Testis (tissue), 3 donors: ENCODE measurements around the gene SSNA1. TPM values are rescaled to one million over a fixed set of nuclear protein-coding genes. Genes with fewer than 3 reads are reported as not detected.

Experiments
- DNase-seq: peaks from one replicate; pipeline ENCODE4 v3.0.0-alpha.2; 2019
- H3K27ac ChIP-seq, 2 donors: fragments of 200-600 bp; sonication (generic); one replicate each; pipeline ENCODE4 v1.5.1; 2019
- H3K27me3 ChIP-seq: fragments of 200-600 bp; sonication (generic); one replicate; pipeline ENCODE4 v1.5.1; 2019
- H3K36me3 ChIP-seq: fragments of 200-600 bp; sonication (generic); one replicate; pipeline ENCODE4 v1.5.1; 2017; ENCODE audit warnings: low read depth; ENCODE audit errors: missing control alignments
- H3K4me1 ChIP-seq: fragments of 200-600 bp; sonication (generic); one replicate; pipeline ENCODE4 v1.5.1; 2019
- H3K4me3 ChIP-seq, 2 donors: fragments of 200-600 bp; sonication (generic); one replicate each; pipeline ENCODE4 v1.5.1; 2017 to 2019
- H3K9me3 ChIP-seq: fragments of 200-600 bp; sonication (generic); one replicate; pipeline ENCODE4 v1.5.1; 2017
- CTCF ChIP-seq, 3 experiments: fragments of 450-650 bp in 2 of 3; fragments of 200-600 bp in 1 of 3; sonication (generic) in 1 of 3; IDR thresholded peaks; one replicate each; pipeline ENCODE4 v1.5.1; 2016 to 2019; ENCODE audit warnings: antibody characterized with exemption in 3 of 3, mild to moderate bottlenecking in 2 of 3, moderate library complexity in 1 of 3
- POLR2A ChIP-seq: fragments of 450-650 bp; IDR thresholded peaks from one replicate; pipeline ENCODE4 v1.6.1; 2017; ENCODE audit warnings: antibody characterized with exemption, mild to moderate bottlenecking, moderate library complexity
- WGBS, 2 donors: methylation state at CpG; one replicate each; pipeline ENCODE4 v1.1.5; 2018; 5-methylcytosine and 5-hydroxymethylcytosine counted together
- intact Hi-C: fragments of 100-400 bp; cut with DNase I; formaldehyde crosslinking; loops from one replicate; pipeline ENCODE4 v1.15.1; 2023; ENCODE audit warnings: low total_unique reads
- polyA plus RNA-seq: library from polyadenylated mRNA; stranded (reverse); fragments of 350-450 nt; fragmentation: Illumina TruSeq; extraction: RNeasy Lipid Tissue Mini Kit (QIAGEN cat#74804); gene quantifications from one replicate; pipeline ENCODE4 v1.2.3, GENCODE V29; 2014; ENCODE audit warnings: low read depth, low replicate concordance; ENCODE audit not compliant: insufficient read depth
- total RNA-seq, 2 donors: library from RNA; depleted of rRNA; stranded (reverse); fragments of >200 nt; gene quantifications; one replicate each; pipeline ENCODE4 v1.2.3, GENCODE V29; 2016

The SSNA1 gene
- total and polyA plus RNA-seq, 3 donors from 2014 or later: 134 to 211 (median 137) TPM

DNA sequence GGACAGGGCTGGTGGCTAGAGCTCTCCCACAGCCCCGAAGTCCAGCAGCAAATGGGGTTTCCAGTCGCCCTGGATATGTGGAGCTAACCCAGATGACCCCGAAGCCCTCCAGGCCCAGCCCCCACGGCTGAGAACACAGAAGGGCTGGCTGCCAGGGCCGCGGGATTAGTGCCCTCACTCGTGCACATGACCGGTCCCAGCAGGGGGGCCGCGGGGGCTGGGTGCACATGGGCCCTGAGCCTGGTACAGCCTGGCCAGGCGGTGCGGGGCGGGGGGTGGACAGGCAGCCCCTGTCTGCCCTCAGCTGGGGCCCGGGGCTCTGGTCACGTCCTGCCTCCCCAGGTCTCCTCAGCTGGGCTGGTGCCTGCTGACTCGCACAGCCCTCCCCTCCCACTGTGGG, 5.9 kb downstream of the SSNA1 start:
- H3K36me3 ChIP-seq: no peaks in the 10 kb centered on the region
- peaks cover 27% of the 10 kb centered on the region for H3K4me1 ChIP-seq
- no peak overlapping the region for H3K27ac ChIP-seq
- DNase-seq: no peak
- intact Hi-C loops: no loop called here
- WGBS, 2 donors: 63 to 68% methylated on average over 5 to 11 of the region's 16 CpGs
- H3K4me3 ChIP-seq: no peak overlapping the region
- no peaks in the 10 kb centered on the region for H3K27me3 ChIP-seq
- no peak for TF ChIP-seq POLR2A
- TF ChIP-seq CTCF (IDR thresholded peaks at IDR 0.05): no peak
- no peaks in the 10 kb centered on the region for H3K9me3 ChIP-seq

DNA sequence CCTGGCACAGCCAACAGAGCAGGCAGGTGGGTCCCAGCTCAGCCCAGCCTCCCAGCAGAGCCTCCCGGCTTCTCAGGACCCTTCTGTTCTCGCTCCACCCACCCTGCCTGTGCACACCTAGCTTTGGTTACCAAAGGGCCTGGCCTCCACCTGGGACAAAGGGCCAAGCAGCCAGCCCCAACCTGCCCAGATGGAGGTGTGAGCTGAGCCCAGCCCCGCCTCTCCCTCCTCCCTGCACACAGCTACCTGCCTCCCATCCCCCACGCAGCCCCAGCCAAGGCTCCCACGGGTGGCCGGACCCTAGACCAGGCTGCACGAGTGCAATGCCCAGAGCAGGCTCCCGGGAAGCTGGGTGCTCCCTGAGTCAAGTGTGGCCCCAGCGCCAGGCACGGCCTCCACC, 6.4 kb downstream of the SSNA1 start:
- no peaks in the 10 kb centered on the region for H3K27me3 ChIP-seq
- TF ChIP-seq POLR2A (no peak), CTCF (IDR thresholded peaks at IDR 0.05) (no peak)
- no peak for DNase-seq
- no peak overlapping the region for H3K27ac ChIP-seq
- intact Hi-C loops: no loop called here
- no peak overlapping the region for H3K4me3 ChIP-seq
- H3K4me1 ChIP-seq: peaks cover 26% of the 10 kb centered on the region
- 70 to 89% methylated on average over 6 to 10 of the region's 10 CpGs for WGBS, 2 donors
- no peaks in the 10 kb centered on the region for H3K9me3 ChIP-seq
- no peaks in the 10 kb centered on the region for H3K36me3 ChIP-seq

DNA sequence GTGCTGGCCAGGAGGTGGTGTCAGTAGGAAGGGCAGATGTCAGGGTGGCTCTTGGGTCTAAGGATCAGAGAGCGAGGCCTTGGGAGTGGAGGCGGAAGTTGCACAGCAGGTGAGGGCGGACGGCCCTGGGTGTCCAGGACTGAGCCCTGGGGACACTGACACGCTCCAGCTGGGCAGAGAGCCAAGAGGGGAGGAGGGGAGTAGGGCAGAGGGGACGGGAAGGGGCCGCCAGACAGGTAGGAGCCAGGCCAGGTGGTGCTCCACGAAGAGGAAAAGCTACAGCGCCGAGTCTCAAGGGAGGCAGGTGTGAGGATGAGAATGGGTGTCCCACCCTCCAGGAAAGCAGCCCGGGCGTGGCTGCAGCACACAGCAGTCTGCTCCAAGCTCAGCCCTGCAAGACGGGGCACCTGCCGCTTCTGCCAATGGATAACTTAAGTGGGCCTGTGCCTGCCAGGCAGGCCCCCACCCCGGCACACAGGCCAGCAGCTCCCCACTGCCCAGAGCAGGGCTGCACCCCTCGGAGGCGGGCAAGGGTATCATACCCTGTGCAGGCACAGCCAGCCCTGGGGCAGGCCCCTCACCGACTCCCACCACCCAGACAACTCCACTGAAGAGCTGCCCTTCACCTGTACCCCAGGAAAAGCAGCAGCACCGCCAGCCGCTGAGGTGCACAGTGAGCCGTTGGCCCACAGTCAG, 7.2 kb downstream of the SSNA1 start:
- no peak for DNase-seq
- WGBS, 2 donors: 85 to 88% methylated on average over 19 to 21 of the region's 21 CpGs
- TF ChIP-seq POLR2A (no peak), CTCF (IDR thresholded peaks at IDR 0.05) (no peak)
- no peaks in the 10 kb centered on the region for H3K9me3 ChIP-seq
- H3K27me3 ChIP-seq: no peaks in the 10 kb centered on the region
- no peak overlapping the region for H3K27ac ChIP-seq
- H3K36me3 ChIP-seq: no peaks in the 10 kb centered on the region
- intact Hi-C loops: no loop called here
- peaks cover 24% of the 10 kb centered on the region for H3K4me1 ChIP-seq
- no peak overlapping the region for H3K4me3 ChIP-seq

- intact Hi-C loops: no loop called here
- Histone ChIP-seq H3K4me3 (no peak overlapping the region), H3K9me3 (no peaks in the 10 kb centered on the region), H3K27ac (no peak overlapping the region), H3K4me1 (peaks cover 36% of the 10 kb centered on the region), H3K36me3 (no peaks in the 10 kb centered on the region), H3K27me3 (no peaks in the 10 kb centered on the region)
- TF ChIP-seq CTCF (IDR thresholded peaks at IDR 0.05) (no peak), POLR2A (no peak)
- DNase-seq: no peak
- 70 to 84% methylated on average over 7 to 19 of the region's 19 CpGs for WGBS, 2 donors
Measured at GRCh38 chr9:137198051-137198901, 9.8 kb downstream of the SSNA1 start.
